ENCODE measurements around the gene CCDC60. TPM values are rescaled to one million over a fixed set of nuclear protein-coding genes. Genes with fewer than 3 reads are reported as not detected.

Gene CCDC60, protein sequence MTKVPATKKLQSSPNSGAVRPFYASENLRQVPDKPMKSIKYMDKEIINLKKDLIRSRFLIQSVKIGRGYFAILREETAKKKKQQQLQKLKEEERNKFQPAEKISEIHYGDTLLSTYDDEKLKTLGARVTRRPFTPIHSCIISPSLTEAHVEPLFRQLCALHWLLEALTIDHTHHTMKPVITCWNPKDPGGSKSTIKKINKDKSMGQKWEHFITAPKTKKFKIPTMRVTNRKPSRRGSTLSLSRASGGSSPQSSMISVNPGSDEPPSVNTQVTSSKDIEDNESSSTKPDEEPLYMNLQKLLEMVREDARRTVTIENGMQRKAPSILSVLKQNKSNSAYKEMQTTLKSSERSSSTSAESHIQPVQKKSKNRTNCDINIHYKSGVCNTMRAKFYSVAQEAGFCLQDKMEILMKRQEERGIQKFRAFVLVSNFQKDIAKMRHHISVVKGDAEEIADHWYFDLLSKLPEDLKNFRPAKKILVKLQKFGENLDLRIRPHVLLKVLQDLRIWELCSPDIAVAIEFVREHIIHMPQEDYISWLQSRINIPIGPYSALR
- total RNA-seq, result not detected
- polyA plus RNA-seq, result not detected

DNA sequence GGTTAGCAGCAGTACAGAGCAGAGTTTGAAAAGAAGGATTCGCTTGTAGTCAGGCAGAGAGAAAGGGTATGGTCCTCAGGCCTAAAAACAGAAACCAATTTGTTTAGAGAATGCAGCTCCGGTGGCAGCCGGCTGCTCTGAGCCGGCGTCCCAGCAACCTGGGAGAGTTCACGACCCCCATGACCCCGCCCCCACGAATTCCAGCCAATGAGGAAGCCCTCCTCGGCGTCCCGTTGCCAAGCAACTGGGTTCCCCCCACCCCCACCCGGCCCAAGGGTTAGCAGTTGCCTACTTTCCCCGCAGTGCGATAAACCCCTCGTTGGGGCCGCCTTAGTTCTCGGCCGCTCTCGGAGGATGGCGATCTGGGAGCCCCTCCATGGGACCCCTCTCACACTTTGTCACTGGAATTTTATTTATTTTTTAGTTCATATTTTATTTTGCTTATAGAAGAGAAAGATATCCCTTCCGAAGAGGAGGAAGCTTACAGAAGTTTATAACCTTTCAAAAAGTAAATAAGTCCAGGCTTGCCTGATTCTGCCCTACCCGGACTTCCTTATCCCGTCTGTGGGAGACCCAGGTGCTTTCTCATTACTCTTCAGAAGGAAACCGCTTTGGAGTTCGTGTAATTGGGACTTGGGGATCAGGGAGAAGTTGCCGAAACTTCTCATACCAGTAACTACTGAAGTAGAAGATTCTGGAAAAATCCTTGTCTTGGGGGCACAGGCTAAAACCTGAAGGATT lies at the start of gene CCDC60:
TSS of gene CCDC60 (plus strand) at position 300 of the 741 bp plus-strand sequence. CDS start 448 bp downstream, outside the sequence.
- H3K4me1 Mint-ChIP-seq, result no peaks in the 10 kb centered on the region
- ChIA-PET CTCF (ENCODE audit: partially characterized antibody) (no interaction called here), POLR2A (ENCODE audit: partially characterized antibody) (no interaction called here)
- H3K27me3 Mint-ChIP-seq, result peaks cover 7 to 8% of the 10 kb centered on the region in 2 donors
- no peaks in the 10 kb centered on the region for H3K9me3 ChIP-seq (ENCODE audit: control insufficient read depth in 1 of 2, low read length in 2 of 2)
- no peaks in the 10 kb centered on the region for H3K27me3 ChIP-seq (ENCODE audit: insufficient read depth, low read length)
- intact Hi-C loops (cut with micrococcal nuclease), result no loop called here
- no peaks in the 10 kb centered on the region for H3K4me1 ChIP-seq (ENCODE audit: insufficient read depth, low read length)
- no peaks in the 10 kb centered on the region for H3K36me3 Mint-ChIP-seq
- no peak for DNase-seq
- H3K4me3 ChIP-seq (ENCODE audit: low read length in 2 of 2), result no peak within 1 kb of the TSS
- no peaks in the 10 kb centered on the region for H3K36me3 ChIP-seq (ENCODE audit: insufficient read depth, low read length)
- no peak within 1 kb of the TSS for H3K27ac ChIP-seq (ENCODE audit: low read depth, low read length)
- H3K27ac Mint-ChIP-seq, result no peak within 1 kb of the TSS
- H3K4me3 Mint-ChIP-seq, result no peak within 1 kb of the TSS
- H3K9me3 Mint-ChIP-seq, result peaks cover 0 to 5% (median 2%) of the 10 kb centered on the region in 8 donors

DNA sequence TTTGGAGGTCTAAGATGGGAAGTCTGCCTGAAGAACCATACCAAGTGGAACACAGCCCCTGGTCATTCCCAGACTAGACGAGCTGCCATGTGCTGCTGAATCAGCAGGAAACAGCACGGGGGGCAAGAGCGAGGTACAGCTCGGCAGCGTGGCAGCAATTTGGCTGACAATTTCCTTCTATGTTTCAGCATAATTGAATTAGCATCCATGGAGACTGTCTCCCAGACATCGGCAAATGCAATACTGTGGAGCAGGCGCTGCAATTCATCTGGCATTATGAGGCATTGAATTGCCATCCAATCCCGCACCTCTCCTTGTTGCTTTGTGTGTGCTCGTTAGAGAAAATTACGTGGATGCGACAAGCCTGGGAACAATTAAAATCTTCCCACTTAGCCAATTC lies 46.0 kb upstream of the CCDC60 start:
- DNase-seq, result no peak
- no peak overlapping the region for H3K4me3 ChIP-seq (ENCODE audit: low read length in 2 of 2)
- intact Hi-C loops (cut with micrococcal nuclease), result no loop called here
- no peaks in the 10 kb centered on the region for H3K36me3 ChIP-seq (ENCODE audit: insufficient read depth, low read length)
- ChIA-PET POLR2A (ENCODE audit: partially characterized antibody) (no interaction called here), CTCF (ENCODE audit: partially characterized antibody) (no interaction called here)
- H3K36me3 Mint-ChIP-seq, result no peaks in the 10 kb centered on the region
- no peaks in the 10 kb centered on the region for H3K4me1 ChIP-seq (ENCODE audit: insufficient read depth, low read length)
- no peaks in the 10 kb centered on the region for H3K4me1 Mint-ChIP-seq
- H3K27me3 Mint-ChIP-seq, result peaks cover 0 to 2% of the 10 kb centered on the region in 2 donors
- H3K9me3 ChIP-seq (ENCODE audit: control insufficient read depth in 1 of 2, low read length in 2 of 2), result no peaks in the 10 kb centered on the region
- peaks cover 0 to 3% (median 0%) of the 10 kb centered on the region in 8 donors for H3K9me3 Mint-ChIP-seq
- no peak overlapping the region for H3K27ac Mint-ChIP-seq
- H3K27me3 ChIP-seq (ENCODE audit: insufficient read depth, low read length), result no peaks in the 10 kb centered on the region
- H3K4me3 Mint-ChIP-seq, result no peak overlapping the region
- H3K27ac ChIP-seq (ENCODE audit: low read depth, low read length), result no peak overlapping the region

DNA sequence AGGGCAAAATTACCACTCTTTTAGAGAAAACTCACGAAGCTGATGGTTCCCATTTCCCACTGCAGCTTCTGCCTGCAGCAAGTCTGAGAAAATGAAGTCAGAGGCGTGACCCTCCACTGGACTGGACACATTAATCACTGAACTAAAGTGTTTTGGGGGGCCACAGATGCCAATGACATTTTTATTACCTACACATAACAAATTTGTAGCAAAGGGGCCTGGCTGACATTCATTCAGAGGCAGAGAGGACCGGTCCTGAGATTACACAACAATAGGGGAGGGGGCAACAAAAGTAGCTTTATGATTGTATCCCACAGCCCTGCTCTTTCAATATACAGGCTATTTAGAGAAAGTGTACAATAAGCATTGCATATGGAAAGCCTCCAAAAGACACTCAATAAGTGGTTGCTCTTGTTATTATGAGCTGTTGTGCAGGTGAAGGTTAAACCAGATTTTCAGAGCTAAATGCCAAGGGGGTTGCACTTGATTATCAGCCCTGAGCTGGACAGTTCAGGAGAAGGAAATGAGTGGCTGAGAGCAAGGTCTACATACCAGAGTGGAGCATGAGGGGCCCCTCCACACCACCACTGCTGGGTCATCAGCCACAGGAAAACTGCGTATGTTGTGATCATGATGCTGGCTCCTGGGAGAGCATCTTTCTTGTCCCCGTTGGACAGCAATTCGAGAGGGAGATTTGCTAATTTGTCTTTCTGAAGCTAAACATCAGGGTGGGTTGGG lies 41.5 kb upstream of the CCDC60 start:
- Mint-ChIP-seq H3K27ac (no peak overlapping the region), H3K36me3 (no peaks in the 10 kb centered on the region), H3K4me3 (no peak overlapping the region), H3K4me1 (no peaks in the 10 kb centered on the region), H3K9me3 (peaks cover 0 to 2% (median 0%) of the 10 kb centered on the region in 8 donors), H3K27me3 (peaks cover 0 to 2% of the 10 kb centered on the region in 2 donors)
- H3K27ac ChIP-seq (ENCODE audit: low read depth, low read length), result no peak overlapping the region
- CTCF ChIA-PET (ENCODE audit: partially characterized antibody), result no interaction called here
- H3K4me1 ChIP-seq (ENCODE audit: insufficient read depth, low read length), result no peaks in the 10 kb centered on the region
- POLR2A ChIA-PET (ENCODE audit: partially characterized antibody), result no interaction called here
- H3K4me3 ChIP-seq (ENCODE audit: low read length in 2 of 2), result no peak overlapping the region
- no peaks in the 10 kb centered on the region for H3K9me3 ChIP-seq (ENCODE audit: control insufficient read depth in 1 of 2, low read length in 2 of 2)
- no peaks in the 10 kb centered on the region for H3K27me3 ChIP-seq (ENCODE audit: insufficient read depth, low read length)
- H3K36me3 ChIP-seq (ENCODE audit: insufficient read depth, low read length), result no peaks in the 10 kb centered on the region
- intact Hi-C loops (cut with micrococcal nuclease), result no loop called here
- DNase-seq, result no peak

DNA sequence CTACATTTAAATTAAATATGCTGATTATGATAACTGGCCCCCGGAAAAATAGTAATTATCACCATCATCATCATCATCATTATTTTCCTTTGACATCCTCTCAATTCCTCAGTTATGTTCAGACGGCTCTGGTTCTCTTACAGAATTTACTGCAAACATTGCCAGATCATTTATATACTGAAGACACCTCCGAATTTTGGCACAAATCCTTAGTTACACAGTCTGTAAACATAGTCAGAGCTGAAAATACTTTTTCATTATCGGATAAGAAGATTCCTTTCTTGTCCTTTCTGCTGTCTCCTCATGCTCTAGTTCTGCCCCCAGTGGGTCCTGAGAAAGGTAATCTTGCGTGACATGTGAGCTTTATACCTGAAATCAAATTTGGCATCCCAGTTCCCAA lies 40.3 kb upstream of the CCDC60 start:
- Mint-ChIP-seq H3K4me3 (no peak overlapping the region), H3K36me3 (no peaks in the 10 kb centered on the region), H3K27ac (no peak overlapping the region), H3K4me1 (no peaks in the 10 kb centered on the region), H3K9me3 (no peaks in the 10 kb centered on the region), H3K27me3 (peaks cover 0 to 2% of the 10 kb centered on the region in 2 donors)
- Histone ChIP-seq H3K4me1 (ENCODE audit: insufficient read depth, low read length) (no peaks in the 10 kb centered on the region), H3K4me3 (ENCODE audit: low read length in 2 of 2) (no peak overlapping the region), H3K36me3 (ENCODE audit: insufficient read depth, low read length) (no peaks in the 10 kb centered on the region), H3K27me3 (ENCODE audit: insufficient read depth, low read length) (no peaks in the 10 kb centered on the region), H3K9me3 (ENCODE audit: control insufficient read depth in 1 of 2, low read length in 2 of 2) (no peaks in the 10 kb centered on the region), H3K27ac (ENCODE audit: low read depth, low read length) (no peak overlapping the region)
- intact Hi-C loops (cut with micrococcal nuclease), result no loop called here
- DNase-seq, result no peak
- ChIA-PET CTCF (ENCODE audit: partially characterized antibody) (no interaction called here), POLR2A (ENCODE audit: partially characterized antibody) (no interaction called here)

DNA sequence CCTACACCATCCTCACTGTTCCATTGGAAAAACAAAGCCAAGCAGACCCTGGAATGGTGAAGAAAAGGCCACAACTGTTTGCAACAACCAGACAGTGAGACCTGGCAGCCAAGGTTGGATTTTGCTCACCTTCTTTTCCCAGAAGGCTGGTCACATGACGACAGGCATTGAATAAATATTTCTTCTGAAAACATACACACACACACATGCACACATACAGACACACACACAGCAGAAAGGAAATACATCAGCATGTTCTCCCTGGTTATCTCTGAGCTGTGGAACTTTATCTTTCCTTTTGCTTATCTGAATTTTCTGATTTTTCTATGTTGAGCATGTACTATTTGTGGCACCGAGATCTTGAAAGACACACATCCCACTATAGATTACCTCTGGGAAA lies 38.0 kb upstream of the CCDC60 start:
- Histone ChIP-seq H3K36me3 (ENCODE audit: insufficient read depth, low read length) (no peaks in the 10 kb centered on the region), H3K27me3 (ENCODE audit: insufficient read depth, low read length) (no peaks in the 10 kb centered on the region), H3K27ac (ENCODE audit: low read depth, low read length) (no peak overlapping the region), H3K9me3 (ENCODE audit: control insufficient read depth in 1 of 2, low read length in 2 of 2) (no peaks in the 10 kb centered on the region), H3K4me1 (ENCODE audit: insufficient read depth, low read length) (no peaks in the 10 kb centered on the region), H3K4me3 (ENCODE audit: low read length in 2 of 2) (no peak overlapping the region)
- ChIA-PET POLR2A (ENCODE audit: partially characterized antibody) (no interaction called here), CTCF (ENCODE audit: partially characterized antibody) (no interaction called here)
- H3K36me3 Mint-ChIP-seq, result no peaks in the 10 kb centered on the region
- H3K4me3 Mint-ChIP-seq, result no peak overlapping the region
- H3K27me3 Mint-ChIP-seq, result peaks cover 0 to 2% of the 10 kb centered on the region in 2 donors
- no peak overlapping the region for H3K27ac Mint-ChIP-seq
- H3K9me3 Mint-ChIP-seq, result peaks cover 0 to 1% (median 0%) of the 10 kb centered on the region in 8 donors
- no peaks in the 10 kb centered on the region for H3K4me1 Mint-ChIP-seq
- DNase-seq, result no peak
- intact Hi-C loops (cut with micrococcal nuclease), result no loop called here

DNA sequence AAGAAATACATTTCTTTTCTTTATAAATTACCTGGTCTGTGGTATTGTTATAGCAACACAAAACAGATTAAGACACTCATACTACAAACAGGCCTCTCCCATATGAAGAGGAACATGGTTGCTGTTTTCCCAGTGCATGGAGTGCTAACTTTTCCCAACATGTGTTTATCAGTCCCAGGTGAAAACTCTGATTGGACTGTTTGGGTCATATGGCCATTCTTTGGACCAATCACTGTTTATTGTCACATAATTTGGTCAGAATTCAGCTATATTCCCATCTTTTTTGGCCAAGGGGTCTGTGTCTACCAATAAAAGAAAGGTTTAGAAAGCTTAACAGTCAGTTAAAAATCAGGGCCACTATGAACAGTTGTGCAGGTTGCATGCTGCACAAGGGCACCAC lies 35.4 kb upstream of the CCDC60 start:
- Mint-ChIP-seq H3K4me1 (no peaks in the 10 kb centered on the region), H3K27me3 (peaks cover 0 to 2% of the 10 kb centered on the region in 2 donors), H3K27ac (no peak overlapping the region), H3K4me3 (no peak overlapping the region), H3K36me3 (no peaks in the 10 kb centered on the region), H3K9me3 (peaks cover 0 to 3% (median 0%) of the 10 kb centered on the region in 8 donors)
- H3K9me3 ChIP-seq (ENCODE audit: control insufficient read depth in 1 of 2, low read length in 2 of 2), result no peaks in the 10 kb centered on the region
- no peak overlapping the region for H3K4me3 ChIP-seq (ENCODE audit: low read length in 2 of 2)
- no peak for DNase-seq
- no peaks in the 10 kb centered on the region for H3K36me3 ChIP-seq (ENCODE audit: insufficient read depth, low read length)
- H3K27ac ChIP-seq (ENCODE audit: low read depth, low read length), result no peak overlapping the region
- CTCF ChIA-PET (ENCODE audit: partially characterized antibody), result no interaction called here
- no peaks in the 10 kb centered on the region for H3K27me3 ChIP-seq (ENCODE audit: insufficient read depth, low read length)
- no peaks in the 10 kb centered on the region for H3K4me1 ChIP-seq (ENCODE audit: insufficient read depth, low read length)
- POLR2A ChIA-PET (ENCODE audit: partially characterized antibody), result no interaction called here
- intact Hi-C loops (cut with micrococcal nuclease), result no loop called here

DNA sequence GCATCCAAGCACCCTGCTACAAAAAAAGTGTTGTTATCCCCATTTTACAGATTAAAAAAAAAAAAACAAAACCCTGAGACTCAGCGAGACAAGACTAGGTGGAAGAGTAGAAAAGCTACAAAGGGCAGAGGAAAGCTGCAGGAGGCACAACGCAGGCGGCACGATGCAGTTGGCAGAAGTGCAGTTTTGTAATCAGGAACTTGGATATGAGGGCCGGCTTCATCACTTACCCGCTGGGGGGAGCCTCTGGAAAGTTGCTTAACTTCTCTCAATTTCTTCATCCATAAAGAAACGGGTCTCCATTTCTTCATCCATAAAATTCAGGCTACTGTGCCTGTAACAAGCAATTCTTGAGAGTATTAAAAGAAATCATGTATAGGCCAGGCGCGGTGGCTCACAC lies 33.1 kb upstream of the CCDC60 start:
- no peaks in the 10 kb centered on the region for H3K36me3 ChIP-seq (ENCODE audit: insufficient read depth, low read length)
- H3K9me3 ChIP-seq (ENCODE audit: control insufficient read depth in 1 of 2, low read length in 2 of 2), result no peaks in the 10 kb centered on the region
- Mint-ChIP-seq H3K9me3 (peaks cover 0 to 3% (median 0%) of the 10 kb centered on the region in 8 donors), H3K27ac (no peak overlapping the region), H3K4me1 (no peaks in the 10 kb centered on the region), H3K4me3 (no peak overlapping the region), H3K36me3 (no peaks in the 10 kb centered on the region), H3K27me3 (peaks cover 0 to 2% of the 10 kb centered on the region in 2 donors)
- CTCF ChIA-PET (ENCODE audit: partially characterized antibody), result no interaction called here
- no peaks in the 10 kb centered on the region for H3K4me1 ChIP-seq (ENCODE audit: insufficient read depth, low read length)
- no peak for DNase-seq
- H3K27me3 ChIP-seq (ENCODE audit: insufficient read depth, low read length), result no peaks in the 10 kb centered on the region
- intact Hi-C loops (cut with micrococcal nuclease), result no loop called here
- H3K27ac ChIP-seq (ENCODE audit: low read depth, low read length), result no peak overlapping the region
- POLR2A ChIA-PET (ENCODE audit: partially characterized antibody), result no interaction called here
- H3K4me3 ChIP-seq (ENCODE audit: low read length in 2 of 2), result no peak overlapping the region

Data from CD4-positive, alpha-beta memory T cell (primary cell).